Spleen (tissue), 7 donors: ENCODE data around the gene PDE2A.
"Not testable (repeated sequence)": the region's sequence is repeated elsewhere in the genome, so short reads cannot be mapped to it uniquely, and the experiment has no call there.

ENCODE experiments used
- CTCF ChIP-seq, 11 experiments: fragments of 200-600 bp in 7 of 11; fragments of 450-650 bp in 4 of 11; sonication (generic) in 4 of 11; IDR thresholded peaks in 8 of 11; conservative IDR thresholded peaks in 3 of 11; 1 replicate in 7 of 11; 2 replicates in 4 of 11; pipeline versions ENCODE4 v1.4.0 to v1.8.0; 2016 to 2021; ENCODE audit warnings: antibody characterized with exemption in 11 of 11, inconsistent platforms in 4 of 11, mild to moderate bottlenecking in 1 of 11
- POLR2A ChIP-seq, 3 donors: fragments of 450-650 bp; IDR thresholded peaks; one replicate each; pipeline ENCODE4 v1.5.1; 2017; ENCODE audit warnings: antibody characterized with exemption in 3 of 3, mild to moderate bottlenecking in 1 of 3
- donor health status: DM: no; HTN: no; CAD: no; lungs with moderate emphysema.
- donor health status: DM: no; HTN: no; CAD: no.
- donor health status: DM: no; HTN: no; CAD: no.

DNA sequence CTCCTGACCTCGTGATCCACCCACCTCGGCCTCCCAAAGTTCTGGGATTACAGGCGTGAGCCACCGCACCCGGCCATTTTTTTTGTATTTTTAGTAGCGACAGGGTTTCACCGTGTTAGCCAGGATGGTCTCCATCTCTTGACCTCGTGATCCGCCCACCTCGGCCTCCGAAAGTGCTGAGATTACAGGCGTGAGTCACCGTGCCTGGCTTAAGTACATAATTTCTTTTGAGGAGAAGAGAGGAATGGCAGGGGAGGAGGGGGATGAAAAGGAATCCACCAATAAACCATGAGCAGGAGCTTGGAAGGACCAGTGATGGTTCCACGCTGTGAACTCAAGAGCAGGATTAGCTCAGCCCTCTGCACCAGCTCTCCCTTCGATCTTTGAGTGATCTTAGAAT lies 113.4 kb downstream of the PDE2A start:
- TF ChIP-seq CTCF (IDR thresholded peaks at IDR 0.05 in 8 of 11, conservative IDR thresholded peaks at IDR 0.05 in 3 of 11); POLR2A (IDR thresholded peaks at IDR 0.05): not testable (repeated sequence)
